Kidney (tissue), 14 donors: Measurements from ENCODE around the gene MAGEB3. TPM values are rescaled to one million over a fixed set of nuclear protein-coding genes. Genes with fewer than 3 reads are reported as not detected.

Source experiments
- DNase-seq, 5 donors: peaks; one replicate each; pipeline ENCODE4 v3.0.0-alpha.2; 2013 to 2020
- FAIRE-seq: peaks from 2 replicates; lab custom pipeline; 2012; peaks lifted over from hg19 to GRCh38; lab: Jason Lieb, UNC
- H3K27ac ChIP-seq, 2 donors: one replicate each; pipeline ENCODE4 v1.7.0; 2013; ENCODE audit warnings: low read depth in 2 of 2, low read length in 2 of 2, inconsistent platforms in 1 of 2
- H3K27me3 ChIP-seq: one replicate; pipeline ENCODE4 v1.7.1; 2013; ENCODE audit warnings: low read length, inconsistent platforms; ENCODE audit not compliant: control insufficient read depth, insufficient read depth
- H3K36me3 ChIP-seq, 3 donors: one replicate each; pipeline versions ENCODE4 v1.7.0 to v1.7.1; 2013; ENCODE audit warnings: low read length in 3 of 3, control low read depth in 1 of 3, inconsistent platforms in 1 of 3; ENCODE audit not compliant: insufficient read depth in 3 of 3, control insufficient read depth in 2 of 3
- H3K4me1 ChIP-seq, 3 donors: one replicate each; pipeline versions ENCODE4 v1.7.0 to v1.7.1; 2013; ENCODE audit warnings: low read length in 3 of 3, inconsistent platforms in 1 of 3, low read depth in 1 of 3; ENCODE audit not compliant: control insufficient read depth in 2 of 3, insufficient read depth in 2 of 3
- H3K4me3 ChIP-seq, 3 donors: one replicate each; pipeline versions ENCODE4 v1.7.0 to v1.8.1; 2013; ENCODE audit warnings: low read length in 3 of 3, control low read depth in 1 of 3, inconsistent platforms in 1 of 3
- H3K9ac ChIP-seq, 3 donors: one replicate each; pipeline versions ENCODE4 v1.7.0 to v1.7.1; 2013; ENCODE audit warnings: low read length in 3 of 3, control low read depth in 1 of 3, inconsistent platforms in 1 of 3
- H3K9me3 ChIP-seq, 3 donors: one replicate each; pipeline versions ENCODE4 v1.7.0 to v1.7.1; 2013; ENCODE audit warnings: low read length in 3 of 3, control low read depth in 1 of 3, inconsistent platforms in 1 of 3; ENCODE audit not compliant: control insufficient read depth in 2 of 3, insufficient read depth in 1 of 3
- intact Hi-C: fragments of 100-400 bp; cut with DNase I; formaldehyde crosslinking; loops from one replicate; pipeline ENCODE4 v1.11.1; 2022
- polyA plus RNA-seq: library from polyadenylated mRNA; stranded (reverse); fragments of 350-450 nt; fragmentation: Illumina TruSeq; extraction: RNeasy Lipid Tissue Mini Kit (QIAGEN cat#74804); gene quantifications from one replicate; pipeline ENCODE4 v1.2.3, GENCODE V29; 2014; ENCODE audit warnings: low read depth, low replicate concordance; ENCODE audit not compliant: insufficient read depth
- total RNA-seq: library from RNA; stranded (reverse); fragmentation: NEBNext Ultra II Directional; extraction: Animal tissue kit (Norgen Biotek cat#: 25700); gene quantifications from one replicate; pipeline ENCODE4 v1.2.1, GENCODE V29; 2021
- TF ChIP-seq, protein P1 (sequence below): IDR thresholded peaks from 3 replicates; pipeline ENCODE4 v1.5.1; 2012; ENCODE audit warnings: mild to moderate bottlenecking, moderate library complexity, borderline replicate concordance; ENCODE audit not compliant: insufficient read depth; ENCODE audit errors: extremely low read depth
- donor health status: control.
- donor health status: control.
- donor health status: control.
- donor health status: control.
- donor health status: control.
- donor health status: DM: yes; HTN: yes; CAD: no.
- donor health status: Normal renal cell carcinoma (clear cell type).

The MAGEB3 gene
- total and polyA plus RNA-seq, 2 donors from 2014 or later = not detected

DNA sequence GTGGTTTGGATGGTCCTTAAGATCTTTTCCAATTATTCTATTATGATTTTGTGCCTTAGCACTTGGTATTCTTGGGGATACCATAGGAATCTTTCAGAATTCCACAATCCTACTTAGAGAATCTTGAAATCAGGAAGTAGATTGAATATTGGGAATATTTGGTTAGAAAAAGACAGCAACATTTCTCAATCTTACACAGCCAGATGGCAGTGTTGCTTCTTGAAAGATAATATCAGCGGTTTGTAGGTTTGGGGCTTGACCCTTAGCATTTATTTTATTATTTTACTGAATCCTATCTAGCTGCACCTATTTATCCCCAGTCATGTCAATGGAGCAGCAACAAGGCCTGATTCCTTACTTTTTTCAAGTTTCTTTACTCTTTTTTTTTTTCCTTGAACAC lies 45.0 kb downstream of the MAGEB3 start:
- Histone ChIP-seq H3K36me3 (no peaks in the 10 kb centered on the region), H3K4me1 (no peaks in the 10 kb centered on the region), H3K9me3 (no peaks in the 10 kb centered on the region), H3K9ac (no peak overlapping the region), H3K27me3 (no peaks in the 10 kb centered on the region), H3K27ac (no peak overlapping the region), H3K4me3 (no peak overlapping the region)
- DNase-seq (no peak), FAIRE-seq (no peak)
- TF ChIP-seq, protein P1, sequence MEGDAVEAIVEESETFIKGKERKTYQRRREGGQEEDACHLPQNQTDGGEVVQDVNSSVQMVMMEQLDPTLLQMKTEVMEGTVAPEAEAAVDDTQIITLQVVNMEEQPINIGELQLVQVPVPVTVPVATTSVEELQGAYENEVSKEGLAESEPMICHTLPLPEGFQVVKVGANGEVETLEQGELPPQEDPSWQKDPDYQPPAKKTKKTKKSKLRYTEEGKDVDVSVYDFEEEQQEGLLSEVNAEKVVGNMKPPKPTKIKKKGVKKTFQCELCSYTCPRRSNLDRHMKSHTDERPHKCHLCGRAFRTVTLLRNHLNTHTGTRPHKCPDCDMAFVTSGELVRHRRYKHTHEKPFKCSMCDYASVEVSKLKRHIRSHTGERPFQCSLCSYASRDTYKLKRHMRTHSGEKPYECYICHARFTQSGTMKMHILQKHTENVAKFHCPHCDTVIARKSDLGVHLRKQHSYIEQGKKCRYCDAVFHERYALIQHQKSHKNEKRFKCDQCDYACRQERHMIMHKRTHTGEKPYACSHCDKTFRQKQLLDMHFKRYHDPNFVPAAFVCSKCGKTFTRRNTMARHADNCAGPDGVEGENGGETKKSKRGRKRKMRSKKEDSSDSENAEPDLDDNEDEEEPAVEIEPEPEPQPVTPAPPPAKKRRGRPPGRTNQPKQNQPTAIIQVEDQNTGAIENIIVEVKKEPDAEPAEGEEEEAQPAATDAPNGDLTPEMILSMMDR = no peak
- intact Hi-C loops = no loop called here

DNA sequence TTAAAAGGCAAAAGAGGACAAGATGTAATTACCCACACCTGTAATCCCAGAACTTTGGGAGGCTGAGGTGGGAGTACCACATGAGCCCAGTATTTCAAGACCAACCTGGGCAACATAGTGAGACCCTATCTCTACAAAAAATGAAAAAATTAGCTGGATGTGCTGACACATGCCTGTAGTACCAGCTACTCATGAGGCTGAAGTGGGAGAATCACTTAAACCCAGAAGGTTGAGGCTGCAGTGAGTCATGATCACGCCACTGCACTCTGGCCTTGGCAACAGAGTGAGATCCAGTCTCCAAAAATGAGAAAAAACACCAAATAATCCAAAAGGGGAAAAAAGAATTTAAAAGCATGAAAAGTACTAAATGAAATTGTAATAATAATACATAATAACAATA lies 47.9 kb downstream of the MAGEB3 start:
- H3K27ac ChIP-seq = no peak overlapping the region
- H3K4me1 ChIP-seq = no peaks in the 10 kb centered on the region
- no peaks in the 10 kb centered on the region for H3K27me3 ChIP-seq
- no peaks in the 10 kb centered on the region for H3K36me3 ChIP-seq
- TF ChIP-seq, protein P1 = no peak
- DNase-seq = no peak
- FAIRE-seq = no peak
- no peak overlapping the region for H3K9ac ChIP-seq
- intact Hi-C loops = no loop called here
- no peak overlapping the region for H3K4me3 ChIP-seq
- H3K9me3 ChIP-seq = no peaks in the 10 kb centered on the region

DNA sequence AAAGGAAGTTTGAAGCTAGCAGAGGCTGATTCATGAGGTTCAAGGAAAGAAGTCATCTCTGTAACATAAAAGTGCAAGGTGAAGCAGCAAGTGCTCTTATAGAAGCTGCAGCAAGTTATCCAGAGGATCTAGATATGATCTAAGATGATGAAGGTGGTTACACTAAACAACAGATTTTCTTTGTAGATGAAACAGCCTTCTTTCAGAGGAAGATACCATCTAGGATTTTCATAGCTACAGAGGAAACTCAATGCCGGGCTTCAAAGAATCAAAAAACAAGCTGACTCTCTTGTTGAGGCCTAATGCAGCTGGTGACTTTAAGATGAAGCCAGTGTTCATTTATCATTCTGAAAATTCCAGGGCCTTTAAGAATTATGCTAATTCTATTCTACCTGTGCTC lies 50.0 kb downstream of the MAGEB3 start:
- no peaks in the 10 kb centered on the region for H3K27me3 ChIP-seq
- intact Hi-C loops = no loop called here
- DNase-seq (no peak), FAIRE-seq (no peak)
- TF ChIP-seq, protein P1 = no peak
- no peaks in the 10 kb centered on the region for H3K4me1 ChIP-seq
- H3K4me3 ChIP-seq = no peak overlapping the region
- no peak overlapping the region for H3K27ac ChIP-seq
- no peaks in the 10 kb centered on the region for H3K9me3 ChIP-seq
- H3K9ac ChIP-seq = no peak overlapping the region
- H3K36me3 ChIP-seq = no peaks in the 10 kb centered on the region

DNA sequence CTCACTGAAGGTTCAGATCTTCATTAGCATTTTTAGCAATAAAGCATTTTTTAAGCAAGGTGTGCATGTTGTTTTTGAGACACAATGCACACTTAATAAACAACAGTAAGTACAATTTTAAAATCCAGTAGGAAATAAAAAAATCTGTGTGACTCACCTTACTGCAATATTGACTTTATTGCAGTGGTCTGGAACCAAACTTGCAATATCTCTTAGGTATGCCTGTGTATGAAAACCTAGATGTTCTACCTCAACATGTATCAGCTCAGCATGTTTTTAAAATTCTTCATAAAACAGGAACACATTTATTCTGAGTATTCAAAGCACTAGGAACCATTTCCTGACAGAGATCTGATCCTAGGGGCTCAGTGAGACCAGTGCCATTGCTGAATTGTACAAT lies 52.1 kb downstream of the MAGEB3 start:
- H3K4me1 ChIP-seq = no peaks in the 10 kb centered on the region

More for the DNA sequence above, 52.1 kb downstream of the MAGEB3 start:
- DNase-seq = no peak
- H3K36me3 ChIP-seq = no peaks in the 10 kb centered on the region
- no peaks in the 10 kb centered on the region for H3K27me3 ChIP-seq
- TF ChIP-seq, protein P1 = no peak
- H3K4me3 ChIP-seq = no peak overlapping the region
- no peak overlapping the region for H3K9ac ChIP-seq
- no peaks in the 10 kb centered on the region for H3K9me3 ChIP-seq
- FAIRE-seq = no peak
- intact Hi-C loops = no loop called here
- H3K27ac ChIP-seq = no peak overlapping the region
